Right hindlimb (tissue), 1 donor: ENCODE data around the gene HYPK.

ENCODE experiments used
- DNase-seq: peaks from one replicate; pipeline ENCODE4 v3.0.0-alpha.2; 2018

The HYPK gene, protein sequence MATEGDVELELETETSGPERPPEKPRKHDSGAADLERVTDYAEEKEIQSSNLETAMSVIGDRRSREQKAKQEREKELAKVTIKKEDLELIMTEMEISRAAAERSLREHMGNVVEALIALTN

GRCh38 chr15:43800286-43801141 lies at the start of gene HYPK:
TSS of gene HYPK (plus strand) at chr15:43800599. CDS start at chr15:43800623, 24 bp downstream.
- DNase-seq: peak; percentile 96

- DNase-seq: no peak
Observed at GRCh38 chr15:43751885-43752284, 48.5 kb upstream of the HYPK start.

- DNase-seq: no peak
Observed at GRCh38 chr15:43762824-43763223, 37.6 kb upstream of the HYPK start.

- no peak for DNase-seq
Observed at GRCh38 chr15:43763819-43764446, 36.5 kb upstream of the HYPK start.

DNA sequence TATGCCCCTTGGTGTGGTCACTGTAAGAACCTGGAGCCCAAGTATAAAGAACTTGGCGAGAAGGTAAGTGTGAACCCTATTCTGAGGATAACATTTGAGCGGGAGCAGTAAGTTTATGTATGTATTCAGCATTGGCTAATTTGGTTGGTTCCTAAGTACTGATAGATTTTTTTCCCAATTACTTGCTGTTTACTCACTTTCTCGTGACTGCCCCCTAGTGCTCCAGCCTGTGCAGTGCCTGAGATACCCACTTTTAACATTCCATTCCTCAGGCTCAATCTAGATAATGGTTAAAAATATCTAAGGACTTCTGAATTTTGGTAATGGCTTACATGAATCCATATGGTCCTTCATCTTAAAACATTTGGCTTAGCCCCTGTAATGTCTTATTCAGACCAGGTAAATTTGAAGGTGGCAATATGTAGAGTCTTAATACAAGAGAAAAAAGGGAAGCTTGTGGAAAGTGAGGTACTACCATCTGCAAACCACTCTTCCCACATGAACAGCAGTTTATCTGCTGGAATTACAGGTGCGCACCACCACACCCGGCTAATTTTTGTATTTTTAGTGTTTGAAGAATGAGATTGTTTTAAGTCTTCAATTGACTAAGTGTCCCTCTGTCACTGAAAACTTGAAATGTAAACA lies 30.7 kb upstream of the HYPK start:
- DNase-seq: peak; percentile 27

DNA sequence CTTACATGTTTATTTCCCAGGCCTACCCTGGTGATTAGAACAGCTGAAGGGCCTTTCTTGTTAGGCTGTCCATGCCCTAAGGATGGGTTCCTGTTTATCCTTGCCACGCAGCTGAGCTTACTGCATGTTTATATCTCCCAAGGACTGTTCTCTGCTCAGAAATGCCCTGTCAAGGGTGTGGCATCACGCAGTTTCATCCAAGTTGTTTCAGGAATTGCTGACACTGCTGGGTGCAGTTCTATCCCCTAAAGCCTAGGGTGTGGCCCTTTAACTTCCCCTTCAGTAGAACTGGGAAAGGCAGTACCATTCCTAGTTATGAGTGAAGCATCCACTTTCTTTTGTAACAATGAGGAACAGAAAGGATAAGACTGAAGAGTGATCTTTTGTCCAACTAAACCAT lies 28.6 kb upstream of the HYPK start:
- DNase-seq: no peak

DNA sequence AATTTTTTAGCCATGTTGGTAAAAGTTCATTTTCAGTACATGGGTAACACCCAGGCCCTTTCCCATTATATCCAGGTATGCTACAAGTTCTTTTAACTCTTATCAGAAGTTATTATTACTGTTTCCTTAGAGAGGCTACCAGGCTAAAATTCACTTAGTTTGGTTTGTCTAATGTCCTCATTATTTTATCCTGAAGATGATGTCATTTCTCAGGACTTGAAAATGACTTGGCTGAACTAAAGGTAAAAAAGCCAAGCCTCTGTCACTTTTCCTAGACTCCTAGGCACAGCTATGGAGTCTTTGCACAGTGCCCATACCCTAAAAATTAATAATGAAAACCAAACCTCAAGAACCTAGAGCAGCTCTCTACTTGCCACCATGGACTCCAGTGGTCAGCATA lies 27.8 kb upstream of the HYPK start:
- DNase-seq: no peak

DNA sequence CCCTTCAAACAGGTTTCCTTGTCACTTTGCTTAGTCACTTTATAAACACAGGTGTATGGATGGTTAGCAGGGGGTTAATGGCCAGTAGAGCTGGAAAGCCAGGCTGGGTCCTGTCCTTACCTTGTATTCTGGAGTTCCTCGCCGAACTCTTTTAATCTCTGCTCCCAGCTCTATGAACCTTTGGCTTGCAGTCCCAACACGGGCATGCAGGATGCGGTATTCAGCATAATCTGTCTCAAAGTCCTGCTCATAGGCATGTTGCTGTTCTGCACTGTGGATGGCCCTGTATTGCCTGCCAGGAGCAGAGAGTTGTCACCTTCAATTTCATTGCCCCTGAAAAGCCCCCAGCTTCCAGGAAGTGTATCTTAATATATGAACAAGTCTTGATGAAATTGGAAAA lies 26.3 kb upstream of the HYPK start:
- DNase-seq: no peak

- peak; percentile 44 for DNase-seq
Observed at GRCh38 chr15:43775411-43775965, 24.9 kb upstream of the HYPK start.

- peak; percentile 39 for DNase-seq
Observed at GRCh38 chr15:43776101-43776717, 24.2 kb upstream of the HYPK start.

DNA sequence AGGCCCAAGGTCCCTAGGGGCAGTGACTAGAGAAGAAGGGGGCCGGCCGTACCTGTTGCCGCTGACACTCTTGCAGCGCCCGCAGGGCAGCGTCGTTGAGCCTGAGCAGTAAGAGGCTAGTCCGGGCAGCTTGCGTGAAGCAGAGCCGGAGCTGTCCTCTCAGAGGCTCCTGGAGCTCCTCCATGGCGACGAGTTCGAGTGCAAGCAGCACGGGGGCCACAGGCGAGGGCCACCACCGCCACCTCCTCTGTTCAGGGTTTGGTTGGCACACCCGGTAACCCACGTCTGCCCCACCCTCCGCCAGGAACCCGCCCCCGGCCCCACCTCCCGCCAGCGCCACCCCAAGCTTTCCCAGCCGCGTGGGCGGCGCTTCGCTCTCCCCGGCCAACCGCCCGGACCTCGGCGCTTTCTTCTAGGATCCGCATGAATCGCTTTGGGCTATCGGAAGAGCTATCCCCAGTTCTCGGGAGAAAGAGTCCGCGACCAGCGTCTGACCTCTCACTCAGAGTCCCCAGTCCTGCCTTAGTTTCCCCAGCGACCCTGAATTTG lies 23.6 kb upstream of the HYPK start, which contains the start of gene ELL3:
TSS of gene ELL3 (minus strand) at position 249 of the 549 bp plus-strand sequence. CDS start at position 184, 65 bp downstream.
- peak; percentile 86 for DNase-seq

GRCh38 chr15:43777267-43777914 lies 23.0 kb upstream of the HYPK start:
- DNase-seq: peak; percentile 86

GRCh38 chr15:43779016-43779415 lies 21.4 kb upstream of the HYPK start:
- DNase-seq: no peak

DNA sequence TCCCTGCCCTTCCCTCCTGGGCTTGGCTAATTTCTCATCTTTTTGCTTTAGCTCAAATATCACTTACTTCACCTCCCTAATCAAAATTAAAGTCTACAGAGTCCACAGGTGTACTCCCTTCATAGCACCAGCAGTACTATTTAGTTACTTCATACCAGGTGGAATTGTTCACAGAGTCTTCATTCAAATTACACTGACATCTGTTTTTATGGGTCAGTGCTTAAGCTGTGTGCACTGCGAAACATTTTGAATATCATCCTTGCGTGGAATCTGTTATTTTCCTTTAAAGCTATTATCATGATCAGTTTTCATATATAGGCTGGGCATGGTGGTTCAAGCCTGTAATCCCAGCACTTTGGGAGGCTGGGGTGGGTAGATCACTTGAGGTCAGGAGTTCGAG lies 11.0 kb upstream of the HYPK start:
- DNase-seq: no peak

DNA sequence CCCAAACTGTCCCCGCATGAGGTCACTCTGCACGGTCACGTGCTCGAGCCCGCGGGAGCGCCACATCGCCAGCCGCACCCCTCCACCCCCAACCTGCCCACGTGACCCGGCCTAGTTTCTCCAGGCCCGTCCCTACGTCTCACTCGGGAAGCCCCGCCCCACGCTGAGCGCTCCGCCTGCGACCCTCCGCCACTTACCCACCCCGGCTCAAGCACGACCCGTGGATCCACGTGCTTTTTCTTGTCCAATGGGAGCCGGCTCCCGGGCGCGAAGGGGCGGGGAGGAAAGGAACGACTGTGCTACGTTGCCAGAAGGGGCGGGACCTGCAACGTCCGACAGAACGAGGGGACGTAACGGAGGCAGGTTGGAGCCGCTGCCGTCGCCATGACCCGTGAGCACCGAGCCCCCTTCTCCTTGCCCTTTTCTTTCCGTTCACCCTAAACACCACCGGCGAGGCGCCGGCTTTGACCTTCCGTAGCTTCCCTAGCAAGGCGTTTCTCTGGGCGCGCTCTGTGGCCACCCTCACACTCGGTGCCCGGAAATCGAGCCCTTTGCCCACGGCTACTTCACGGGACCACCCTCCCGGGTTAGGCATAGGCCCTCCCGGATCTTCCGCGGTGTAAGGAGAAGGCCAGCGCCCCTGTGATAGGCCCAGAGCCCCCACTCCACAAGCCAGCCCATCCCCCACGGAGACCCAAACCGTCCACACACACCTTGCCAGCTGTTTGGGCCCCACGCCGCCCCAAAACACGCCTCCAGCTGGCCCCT lies 8.2 kb upstream of the HYPK start, which contains the start of gene SERF2:
TSS of gene SERF2 (plus strand) at position 328 of the 768 bp plus-strand sequence. CDS start at position 385, 57 bp downstream.
- peak; percentile 100 for DNase-seq

- peak; percentile 27 for DNase-seq
Observed at GRCh38 chr15:43792761-43793476, 7.5 kb upstream of the HYPK start.

- peak; percentile 25 for DNase-seq
Observed at GRCh38 chr15:43793647-43794046, 6.8 kb upstream of the HYPK start.

- no peak for DNase-seq
Observed at GRCh38 chr15:43794269-43795037, 5.9 kb upstream of the HYPK start.

GRCh38 chr15:43795197-43795596 lies 5.2 kb upstream of the HYPK start:
- DNase-seq: no peak
